H1 (cell line): ENCODE data around the gene ASIC2.

Experiments
- SRF ChIP-seq: IDR thresholded peaks from 2 replicates; pipeline ENCODE4 v1.6.1; 2011; ENCODE audit warnings: mild to moderate bottlenecking, low read depth, low read length, moderate library complexity
- TF ChIP-seq, protein P1 (sequence below), 3 experiments: IDR thresholded peaks; 1 replicate in 2 of 3; 2 replicates in 1 of 3; pipeline versions ENCODE4 v1.5.1 to v1.6.1; 2011; ENCODE audit warnings: low read length in 3 of 3, mild to moderate bottlenecking in 3 of 3, inconsistent platforms in 2 of 3, low read depth in 1 of 3, moderate library complexity in 1 of 3; ENCODE audit not compliant: insufficient read depth in 1 of 3; ENCODE audit errors: control extremely low read depth in 1 of 3

DNA sequence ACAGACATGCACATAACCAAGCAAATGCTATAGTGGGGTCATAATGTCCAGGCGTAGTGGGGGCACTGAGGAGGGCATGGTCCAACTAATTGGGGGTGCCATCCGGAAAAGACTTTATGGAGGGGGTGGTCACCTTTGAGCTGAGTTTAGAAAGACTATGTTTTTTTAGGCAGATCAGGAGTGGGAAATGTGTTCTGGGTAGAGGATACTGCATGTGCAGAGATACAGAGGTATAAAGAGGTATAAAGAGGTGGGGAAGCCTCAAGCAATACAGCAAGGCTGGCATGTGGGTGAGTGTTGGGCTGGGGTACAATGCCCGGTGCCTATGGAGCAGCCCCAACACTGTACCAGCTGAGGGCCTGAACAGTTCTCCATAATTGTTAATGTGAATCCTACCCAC lies 248.3 kb downstream of the ASIC2 start:
- TF ChIP-seq, protein P1, sequence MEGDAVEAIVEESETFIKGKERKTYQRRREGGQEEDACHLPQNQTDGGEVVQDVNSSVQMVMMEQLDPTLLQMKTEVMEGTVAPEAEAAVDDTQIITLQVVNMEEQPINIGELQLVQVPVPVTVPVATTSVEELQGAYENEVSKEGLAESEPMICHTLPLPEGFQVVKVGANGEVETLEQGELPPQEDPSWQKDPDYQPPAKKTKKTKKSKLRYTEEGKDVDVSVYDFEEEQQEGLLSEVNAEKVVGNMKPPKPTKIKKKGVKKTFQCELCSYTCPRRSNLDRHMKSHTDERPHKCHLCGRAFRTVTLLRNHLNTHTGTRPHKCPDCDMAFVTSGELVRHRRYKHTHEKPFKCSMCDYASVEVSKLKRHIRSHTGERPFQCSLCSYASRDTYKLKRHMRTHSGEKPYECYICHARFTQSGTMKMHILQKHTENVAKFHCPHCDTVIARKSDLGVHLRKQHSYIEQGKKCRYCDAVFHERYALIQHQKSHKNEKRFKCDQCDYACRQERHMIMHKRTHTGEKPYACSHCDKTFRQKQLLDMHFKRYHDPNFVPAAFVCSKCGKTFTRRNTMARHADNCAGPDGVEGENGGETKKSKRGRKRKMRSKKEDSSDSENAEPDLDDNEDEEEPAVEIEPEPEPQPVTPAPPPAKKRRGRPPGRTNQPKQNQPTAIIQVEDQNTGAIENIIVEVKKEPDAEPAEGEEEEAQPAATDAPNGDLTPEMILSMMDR (IDR thresholded peaks at IDR 0.05; ENCODE audit: control extremely low read depth in 1 of 3, insufficient read depth in 1 of 3, low read depth in 1 of 3, low read length in 3 of 3) = no peak
- TF ChIP-seq SRF = no peak
